Transverse colon (tissue), 4 donors: ENCODE results near the gene ABHD8. TPM values are rescaled to one million over a fixed set of nuclear protein-coding genes. Genes with fewer than 3 reads are reported as not detected.
A peak's percentile ranks its signal among the peaks of the same experiment; 100 is the strongest.

Experiments
- DNase-seq: peaks from one replicate; pipeline ENCODE4 v3.0.0-alpha.2; 2019
- H3K27ac ChIP-seq, 4 donors: fragments of 200-600 bp; sonication (generic); 2 replicates each; pipeline ENCODE4 v1.5.1; 2016 to 2018; ENCODE audit warnings: inconsistent platforms in 4 of 4
- H3K27me3 ChIP-seq: fragments of 200-600 bp; sonication (generic); 2 replicates; pipeline ENCODE4 v1.5.1; 2017; ENCODE audit warnings: inconsistent platforms
- H3K36me3 ChIP-seq, 4 donors: fragments of 200-600 bp; sonication (generic); 2 replicates each; pipeline ENCODE4 v1.5.1; 2017 to 2019; ENCODE audit warnings: inconsistent platforms in 4 of 4
- H3K4me1 ChIP-seq, 4 donors: fragments of 200-600 bp; sonication (generic); 2 replicates each; pipeline ENCODE4 v1.5.1; 2017 to 2020; ENCODE audit warnings: inconsistent platforms in 4 of 4
- H3K4me3 ChIP-seq, 4 donors: fragments of 200-600 bp; sonication (generic); 1 replicate in 1 of 4; 2 replicates in 3 of 4; pipeline versions ENCODE4 v1.5.1 to v1.6.1; 2017 to 2019; ENCODE audit warnings: inconsistent platforms in 4 of 4
- H3K9me3 ChIP-seq, 2 donors: fragments of 200-600 bp; sonication (generic); 2 replicates each; pipeline ENCODE4 v1.5.1; 2017 to 2019; ENCODE audit warnings: inconsistent platforms in 2 of 2
- CTCF ChIP-seq, 5 experiments: fragments of 200-600 bp in 3 of 5; fragments of 450-650 bp in 2 of 5; sonication (generic) in 3 of 5; IDR thresholded peaks; 1 replicate in 2 of 5; 2 replicates in 3 of 5; pipeline ENCODE4 v1.5.1; 2016 to 2017; ENCODE audit warnings: antibody characterized with exemption in 5 of 5, inconsistent platforms in 3 of 5, mild to moderate bottlenecking in 2 of 5, moderate library complexity in 1 of 5
- EP300 ChIP-seq: sonication (generic); formaldehyde crosslinking; IDR thresholded peaks from one replicate; pipeline ENCODE4 v1.6.1; 2017; ENCODE audit warnings: antibody characterized with exemption, low read depth
- POLR2A ChIP-seq: fragments of 450-650 bp; IDR thresholded peaks from one replicate; pipeline ENCODE4 v1.6.1; 2016; ENCODE audit warnings: antibody characterized with exemption, mild to moderate bottlenecking, moderate library complexity
- POLR2AphosphoS5 ChIP-seq, 3 donors: sonication (generic); formaldehyde crosslinking; IDR thresholded peaks; one replicate each; pipeline ENCODE4 v1.6.1; 2016; ENCODE audit warnings: antibody characterized with exemption in 3 of 3
- WGBS, 2 donors: methylation state at CpG; one replicate each; pipeline ENCODE4 v1.1.5; 2018; ENCODE audit warnings: low coverage in 1 of 2; 5-methylcytosine and 5-hydroxymethylcytosine counted together
- in situ Hi-C, 4 donors: fragments of 200-750 bp; cut with MboI; loops; one replicate each; pipeline versions ENCODE4 v1.15.0 to v1.15.1; 2017; ENCODE audit warnings: low sequenced_read_pairs in 3 of 4, low pct_ligation_motif_present in 1 of 4, low pct_unique_long_range_greater_than_20kb in 1 of 4
- intact Hi-C: fragments of 100-400 bp; cut with DNase I; formaldehyde crosslinking; loops from one replicate; pipeline ENCODE4 v1.15.1; 2023; ENCODE audit warnings: low total_unique reads
- total RNA-seq, 4 donors: library from RNA; depleted of rRNA; stranded (reverse); fragments of >200 nt; gene quantifications; one replicate each; pipeline ENCODE4 v1.1.0, GENCODE V29; 2016

Gene ABHD8
- total RNA-seq, 4 donors from 2014 or later, result 6.0 to 14.1 (median 9.1) TPM

GRCh38 chr19:17339088-17339741, 36.0 kb upstream of the ABHD8 start:
- Histone ChIP-seq H3K36me3 (no peaks in the 10 kb centered on the region), H3K4me3 (no peak overlapping the region), H3K9me3 (no peaks in the 10 kb centered on the region), H3K27me3 (no peaks in the 10 kb centered on the region), H3K27ac (no peak overlapping the region), H3K4me1 (peaks cover 11 to 38% (median 20%) of the 10 kb centered on the region in 4 donors)
- in situ Hi-C loops (no loop called here), intact Hi-C loops (no loop called here)
- DNase-seq, result no peak
- TF ChIP-seq POLR2A, result no peak
- TF ChIP-seq POLR2AphosphoS5 (IDR thresholded peaks at IDR 0.05), result no peak
- TF ChIP-seq CTCF (IDR thresholded peaks at IDR 0.05), result no peak
- no peak for TF ChIP-seq EP300
- WGBS, 2 donors, result 90% methylated on average over 33 of the region's 34 CpGs; no CpG with 5 or more reads in 1 of the 2 donors

- H3K4me3 ChIP-seq, result peak overlapping the region in 2 of 4 donors; percentile 49 to 93
- H3K4me1 ChIP-seq, result peaks cover 16 to 45% (median 27%) of the 10 kb centered on the region in 4 donors
- intact Hi-C loops, result no loop called here
- no peak for TF ChIP-seq CTCF (IDR thresholded peaks at IDR 0.05)
- no peak for TF ChIP-seq POLR2AphosphoS5 (IDR thresholded peaks at IDR 0.05)
- no peak for TF ChIP-seq EP300
- no peak for TF ChIP-seq POLR2A
- no peaks in the 10 kb centered on the region for H3K36me3 ChIP-seq
- H3K27me3 ChIP-seq, result no peaks in the 10 kb centered on the region
- no peak for DNase-seq
- peak overlapping the region in 1 of 4 donors; percentile 94 for H3K27ac ChIP-seq
- H3K9me3 ChIP-seq, result no peaks in the 10 kb centered on the region
- in situ Hi-C loops, result no loop called here
- WGBS, 2 donors, result 96% methylated on average over 30 of the region's 30 CpGs; no CpG with 5 or more reads in 1 of the 2 donors
These were observed 35.3 kb upstream of the ABHD8 start for GRCh38 chr19:17338433-17339078.

- peak overlapping the region; percentile 94 to 99 (median 98) for H3K27ac ChIP-seq
- H3K4me3 ChIP-seq, result peak overlapping the region; percentile 45 to 93 (median 55)
- WGBS, 2 donors, result 4% methylated on average over 45 of the region's 50 CpGs; no CpG with 5 or more reads in 1 of the 2 donors
- H3K36me3 ChIP-seq, result no peaks in the 10 kb centered on the region
- DNase-seq, result no peak
- peaks cover 16 to 47% (median 28%) of the 10 kb centered on the region in 4 donors for H3K4me1 ChIP-seq
- no peaks in the 10 kb centered on the region for H3K9me3 ChIP-seq
- no peaks in the 10 kb centered on the region for H3K27me3 ChIP-seq
- TF ChIP-seq EP300 (no peak), POLR2AphosphoS5 (IDR thresholded peaks at IDR 0.05) (no peak), POLR2A (no peak), CTCF (IDR thresholded peaks at IDR 0.05) (no peak)
- intact Hi-C loops, result no loop called here
- in situ Hi-C loops, result no loop called here
These were observed 34.6 kb upstream of the ABHD8 start for GRCh38 chr19:17337675-17338432.
